Mammary epithelial cell (primary cell): ENCODE data around the gene NOTCH2.
"Not testable (repeated sequence)": the region's sequence is repeated elsewhere in the genome, so short reads cannot be mapped to it uniquely, and the experiment has no call there.

Experiments
- EZH2 ChIP-seq: IDR thresholded peaks from 2 replicates; pipeline ENCODE4 v1.6.1; 2012; ENCODE audit warnings: low read length, inconsistent platforms, borderline replicate concordance
- TF ChIP-seq, protein P1 (sequence below), 2 donors: IDR thresholded peaks in 1 of 2; conservative IDR thresholded peaks in 1 of 2; 2 replicates each; pipeline ENCODE4 v1.5.1; 2011 to 2012; ENCODE audit warnings: inconsistent platforms in 2 of 2, low read length in 2 of 2, mild to moderate bottlenecking in 2 of 2, control low read depth in 1 of 2, low read depth in 1 of 2; ENCODE audit not compliant: insufficient read depth in 1 of 2; ENCODE audit errors: extremely low read depth in 1 of 2

GRCh38 chr1:120069920-120070214, 405 bp upstream of the NOTCH2 start:
- TF ChIP-seq, protein P1, sequence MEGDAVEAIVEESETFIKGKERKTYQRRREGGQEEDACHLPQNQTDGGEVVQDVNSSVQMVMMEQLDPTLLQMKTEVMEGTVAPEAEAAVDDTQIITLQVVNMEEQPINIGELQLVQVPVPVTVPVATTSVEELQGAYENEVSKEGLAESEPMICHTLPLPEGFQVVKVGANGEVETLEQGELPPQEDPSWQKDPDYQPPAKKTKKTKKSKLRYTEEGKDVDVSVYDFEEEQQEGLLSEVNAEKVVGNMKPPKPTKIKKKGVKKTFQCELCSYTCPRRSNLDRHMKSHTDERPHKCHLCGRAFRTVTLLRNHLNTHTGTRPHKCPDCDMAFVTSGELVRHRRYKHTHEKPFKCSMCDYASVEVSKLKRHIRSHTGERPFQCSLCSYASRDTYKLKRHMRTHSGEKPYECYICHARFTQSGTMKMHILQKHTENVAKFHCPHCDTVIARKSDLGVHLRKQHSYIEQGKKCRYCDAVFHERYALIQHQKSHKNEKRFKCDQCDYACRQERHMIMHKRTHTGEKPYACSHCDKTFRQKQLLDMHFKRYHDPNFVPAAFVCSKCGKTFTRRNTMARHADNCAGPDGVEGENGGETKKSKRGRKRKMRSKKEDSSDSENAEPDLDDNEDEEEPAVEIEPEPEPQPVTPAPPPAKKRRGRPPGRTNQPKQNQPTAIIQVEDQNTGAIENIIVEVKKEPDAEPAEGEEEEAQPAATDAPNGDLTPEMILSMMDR (conservative IDR thresholded peaks at IDR 0.05 in 1 of 2, IDR thresholded peaks at IDR 0.05 in 1 of 2; ENCODE audit: extremely low read depth in 1 of 2, insufficient read depth in 1 of 2, low read depth in 1 of 2, low read length in 2 of 2), result not testable (repeated sequence)
- not testable (repeated sequence) for TF ChIP-seq EZH2
